CD4-positive, alpha-beta T cell treated with Interleukin-2 at 100 ng/mL for 4 hours (primary cell): ENCODE results near the gene PCSK1N.
"Not testable (repeated sequence)": the region's sequence is repeated elsewhere in the genome, so short reads cannot be mapped to it uniquely, and the experiment has no call there.

ENCODE experiments used
- DNase-seq: peaks from one replicate; pipeline ENCODE4 v3.0.0-alpha.2; 2020; ENCODE audit warnings: low spot score

PCSK1N gene

GRCh38 chrX:48835524-48836329 is at the start of gene PCSK1N:
Gene PCSK1N (minus strand): TSS chrX:48835610. CDS start chrX:48835532, 78 bp downstream.
- peak; percentile 60 for DNase-seq

GRCh38 chrX:48883729-48884128 is 48.3 kb upstream of the PCSK1N start:
- no peak for DNase-seq

GRCh38 chrX:48876944-48877343 is 41.5 kb upstream of the PCSK1N start:
- DNase-seq: not testable (repeated sequence)

- not testable (repeated sequence) for DNase-seq
These were observed 36.6 kb upstream of the PCSK1N start for GRCh38 chrX:48872017-48872416.

GRCh38 chrX:48864210-48864609 is 28.8 kb upstream of the PCSK1N start:
- DNase-seq: no peak

GRCh38 chrX:48854898-48855297 is 19.5 kb upstream of the PCSK1N start:
- peak; percentile 4 for DNase-seq

GRCh38 chrX:48854121-48854804 is 18.9 kb upstream of the PCSK1N start:
- DNase-seq: not testable (repeated sequence)

GRCh38 chrX:48853494-48853893 is 18.1 kb upstream of the PCSK1N start:
- DNase-seq: not testable (repeated sequence)

GRCh38 chrX:48852857-48853256 is 17.4 kb upstream of the PCSK1N start:
- no peak for DNase-seq

- DNase-seq: peak; percentile 3
These were observed 13.4 kb upstream of the PCSK1N start for GRCh38 chrX:48848847-48849246.

- DNase-seq: no peak
These were observed 4.3 kb upstream of the PCSK1N start for GRCh38 chrX:48839686-48840085.

GRCh38 chrX:48834383-48834709 is 1.1 kb downstream of the PCSK1N start:
- no peak for DNase-seq

- DNase-seq: no peak
These were observed 1.8 kb downstream of the PCSK1N start for GRCh38 chrX:48833542-48834138.

GRCh38 chrX:48831909-48832291 is 3.5 kb downstream of the PCSK1N start:
- DNase-seq: no peak

GRCh38 chrX:48831136-48831908 is 4.1 kb downstream of the PCSK1N start:
- no peak for DNase-seq

GRCh38 chrX:48829016-48829735 is 6.2 kb downstream of the PCSK1N start:
- no peak for DNase-seq

GRCh38 chrX:48827654-48827968 is 7.8 kb downstream of the PCSK1N start:
- DNase-seq: no peak

GRCh38 chrX:48826876-48827653 is 8.3 kb downstream of the PCSK1N start:
- no peak for DNase-seq

- peak; percentile 6 for DNase-seq
These were observed 9.1 kb downstream of the PCSK1N start, which contains the start of gene ERAS for GRCh38 chrX:48826135-48826875. Gene ERAS (plus strand): TSS chrX:48826513. CDS start chrX:48829124, 2,611 bp downstream.

- no peak for DNase-seq
These were observed 11.3 kb downstream of the PCSK1N start for GRCh38 chrX:48824066-48824465.
